GM12872 (cell line): ENCODE measurements around the gene TMBIM1.

Source experiments
- TF ChIP-seq, protein P1 (sequence below): IDR thresholded peaks from 3 replicates; pipeline ENCODE4 v1.5.1; 2011; ENCODE audit warnings: low read depth, mild to moderate bottlenecking, low read length, moderate library complexity; ENCODE audit not compliant: insufficient read depth

Gene TMBIM1

DNA sequence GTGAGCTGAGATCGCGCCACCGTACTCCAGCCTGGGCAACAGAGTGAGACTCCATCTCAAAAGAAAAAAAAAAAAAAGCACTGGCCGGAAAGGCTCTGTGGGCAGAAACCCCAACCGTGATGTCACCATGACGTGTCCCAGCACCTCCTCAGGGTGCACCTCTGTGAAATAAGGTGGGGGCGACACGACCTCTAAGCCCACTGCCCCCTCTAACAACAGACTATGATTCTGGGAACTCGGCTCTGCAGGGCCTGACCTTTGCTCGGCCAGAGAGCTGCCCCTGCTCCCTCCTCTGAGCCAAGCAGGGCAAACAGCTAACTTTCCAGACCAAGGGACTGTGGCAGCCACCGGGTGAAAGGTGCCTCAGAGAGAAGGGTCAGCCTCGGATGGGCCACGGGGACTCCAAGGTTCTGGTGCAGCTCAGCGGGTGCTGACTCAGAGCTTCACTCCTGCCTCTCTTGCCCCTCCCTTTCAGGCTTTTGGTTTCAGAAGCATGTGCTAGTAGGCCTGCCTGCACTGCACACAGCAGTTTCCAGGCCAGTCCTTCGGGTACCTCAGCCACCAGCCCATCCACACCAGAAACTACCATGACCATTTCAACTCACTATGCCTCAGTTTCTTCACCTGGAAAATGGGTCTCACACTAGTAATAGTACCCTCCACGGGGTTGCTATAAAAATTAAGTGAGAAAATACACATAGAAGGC is 8.0 kb downstream of the TMBIM1 start:
- TF ChIP-seq, protein P1, sequence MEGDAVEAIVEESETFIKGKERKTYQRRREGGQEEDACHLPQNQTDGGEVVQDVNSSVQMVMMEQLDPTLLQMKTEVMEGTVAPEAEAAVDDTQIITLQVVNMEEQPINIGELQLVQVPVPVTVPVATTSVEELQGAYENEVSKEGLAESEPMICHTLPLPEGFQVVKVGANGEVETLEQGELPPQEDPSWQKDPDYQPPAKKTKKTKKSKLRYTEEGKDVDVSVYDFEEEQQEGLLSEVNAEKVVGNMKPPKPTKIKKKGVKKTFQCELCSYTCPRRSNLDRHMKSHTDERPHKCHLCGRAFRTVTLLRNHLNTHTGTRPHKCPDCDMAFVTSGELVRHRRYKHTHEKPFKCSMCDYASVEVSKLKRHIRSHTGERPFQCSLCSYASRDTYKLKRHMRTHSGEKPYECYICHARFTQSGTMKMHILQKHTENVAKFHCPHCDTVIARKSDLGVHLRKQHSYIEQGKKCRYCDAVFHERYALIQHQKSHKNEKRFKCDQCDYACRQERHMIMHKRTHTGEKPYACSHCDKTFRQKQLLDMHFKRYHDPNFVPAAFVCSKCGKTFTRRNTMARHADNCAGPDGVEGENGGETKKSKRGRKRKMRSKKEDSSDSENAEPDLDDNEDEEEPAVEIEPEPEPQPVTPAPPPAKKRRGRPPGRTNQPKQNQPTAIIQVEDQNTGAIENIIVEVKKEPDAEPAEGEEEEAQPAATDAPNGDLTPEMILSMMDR: no peak

DNA sequence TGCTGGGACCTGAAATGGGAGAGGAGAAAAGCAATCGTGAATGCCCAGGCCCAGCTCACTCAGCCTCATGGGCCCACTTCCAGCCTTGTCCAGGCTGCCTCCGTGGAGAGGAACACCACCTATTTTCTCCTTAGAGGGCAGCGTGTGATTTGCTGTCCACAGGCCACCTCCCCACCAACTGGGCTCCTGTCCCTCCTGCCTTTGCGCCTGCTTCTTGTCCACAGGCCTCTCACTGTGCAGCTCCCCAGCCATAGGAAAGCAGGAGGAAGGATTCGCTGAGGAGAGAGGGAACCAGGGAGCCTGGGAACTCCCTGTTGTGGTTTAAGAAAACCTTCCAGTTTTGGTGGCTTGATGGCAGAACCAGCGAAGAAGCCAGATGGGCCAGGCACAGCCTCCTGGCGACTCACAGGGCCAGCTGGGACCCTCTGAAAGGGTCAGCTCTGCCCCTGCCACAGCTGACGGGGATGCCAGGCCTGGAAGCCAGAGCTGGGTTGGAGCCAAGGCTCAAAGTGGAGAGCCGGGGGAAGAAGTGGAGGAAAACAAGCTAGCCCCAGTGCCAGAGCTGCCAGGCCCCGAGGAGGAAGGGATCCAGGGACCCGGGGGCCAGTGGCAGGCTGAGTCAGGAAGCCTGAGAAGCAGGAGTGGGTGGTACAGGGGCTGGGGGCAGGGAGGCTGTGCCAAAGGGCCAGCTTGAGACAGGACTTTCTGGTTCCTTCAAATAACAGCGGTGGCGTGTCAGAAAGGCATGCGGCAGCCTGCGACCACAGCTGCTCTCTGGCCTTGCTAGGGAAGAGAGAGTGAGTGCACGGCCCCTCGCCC is 9.9 kb downstream of the TMBIM1 start:
- TF ChIP-seq, protein P1: no peak

DNA sequence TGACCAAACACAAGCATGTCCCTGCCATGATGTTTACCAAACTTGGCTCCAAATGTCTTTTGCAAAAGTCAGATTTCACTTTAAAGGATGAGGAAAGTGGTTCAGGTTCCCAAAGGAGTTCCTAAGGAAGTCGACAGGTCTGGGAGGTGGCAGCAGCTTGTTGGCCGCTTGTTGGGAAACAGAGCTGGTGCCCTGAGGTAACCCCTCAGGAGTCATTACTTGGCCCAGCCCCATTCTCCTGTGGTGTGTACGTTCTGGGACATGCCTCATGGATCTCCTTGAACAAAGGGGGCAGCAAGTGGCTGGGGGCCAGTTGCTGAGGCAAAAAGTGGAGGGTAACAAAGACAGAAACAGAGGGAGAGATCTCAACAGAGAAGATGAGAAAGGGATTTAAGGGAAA is 10.9 kb downstream of the TMBIM1 start:
- TF ChIP-seq, protein P1: no peak

DNA sequence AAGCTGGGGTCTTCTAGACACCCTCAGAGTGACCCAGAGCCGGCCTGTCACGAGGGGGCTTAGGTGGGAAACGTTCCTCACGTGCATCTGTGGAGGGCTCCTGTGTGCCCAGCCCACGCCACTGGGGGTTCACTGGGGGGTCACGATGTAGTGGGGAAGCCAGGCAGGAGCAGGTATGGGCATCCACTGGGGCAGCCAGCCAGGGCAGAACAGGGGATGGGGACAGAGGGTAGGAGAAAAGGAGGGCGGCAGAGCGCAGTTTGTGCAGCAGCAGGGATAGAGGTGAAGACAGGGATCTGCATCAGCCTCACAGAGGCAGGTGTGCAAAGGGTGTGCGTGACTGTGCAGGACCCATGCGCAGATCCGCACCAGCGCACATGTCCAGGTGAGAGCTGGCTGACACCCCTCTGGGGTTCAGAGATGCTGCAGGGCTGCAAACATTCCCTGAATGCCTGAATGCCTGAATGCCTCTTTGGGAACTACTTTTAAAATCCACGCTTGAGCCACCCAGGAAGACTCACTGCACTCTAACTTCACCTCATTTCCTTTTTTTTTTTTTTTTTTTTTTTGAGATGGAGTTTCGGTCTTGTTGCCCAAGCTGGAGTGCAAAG is 11.9 kb downstream of the TMBIM1 start:
- TF ChIP-seq, protein P1: no peak

DNA sequence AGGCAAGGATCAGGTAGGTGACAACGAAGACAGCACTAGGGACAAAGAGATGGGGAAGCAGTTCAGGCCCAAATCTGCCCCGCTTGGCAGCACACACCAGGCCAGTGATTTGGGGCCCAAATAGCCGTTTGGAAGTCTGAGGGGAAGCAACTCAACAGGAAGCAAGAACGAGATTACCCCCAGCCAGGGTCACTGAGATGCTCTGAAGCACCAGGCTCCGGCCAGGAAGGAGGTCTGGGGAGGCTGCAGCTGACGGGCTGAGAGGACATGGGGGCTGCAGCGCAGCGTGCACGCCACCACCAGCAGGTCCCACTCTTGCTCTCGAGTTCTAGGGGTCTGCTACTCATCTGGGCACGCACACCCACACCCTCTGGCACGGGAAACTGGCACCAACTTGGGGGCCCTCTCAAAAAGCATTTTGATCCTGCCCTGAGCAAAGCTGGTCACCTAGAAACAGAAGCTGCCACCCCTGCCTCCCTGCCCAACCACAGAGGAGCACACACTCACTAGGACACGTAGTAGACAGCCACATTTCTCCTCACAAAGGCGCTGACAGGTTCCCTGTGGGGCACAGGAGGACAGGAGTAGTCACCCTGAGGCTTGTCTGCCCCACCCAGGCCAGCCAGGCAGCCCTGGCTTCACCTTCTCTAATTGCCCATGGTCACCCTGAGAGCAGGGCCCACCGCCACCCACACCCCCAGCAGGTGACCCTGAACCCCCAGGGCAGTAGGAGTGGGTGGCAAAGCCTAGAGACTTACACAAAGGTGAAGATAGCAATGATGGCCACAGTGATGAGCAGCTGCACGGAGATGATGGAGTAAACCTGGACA is 13.6 kb downstream of the TMBIM1 start:
- TF ChIP-seq, protein P1: no peak

DNA sequence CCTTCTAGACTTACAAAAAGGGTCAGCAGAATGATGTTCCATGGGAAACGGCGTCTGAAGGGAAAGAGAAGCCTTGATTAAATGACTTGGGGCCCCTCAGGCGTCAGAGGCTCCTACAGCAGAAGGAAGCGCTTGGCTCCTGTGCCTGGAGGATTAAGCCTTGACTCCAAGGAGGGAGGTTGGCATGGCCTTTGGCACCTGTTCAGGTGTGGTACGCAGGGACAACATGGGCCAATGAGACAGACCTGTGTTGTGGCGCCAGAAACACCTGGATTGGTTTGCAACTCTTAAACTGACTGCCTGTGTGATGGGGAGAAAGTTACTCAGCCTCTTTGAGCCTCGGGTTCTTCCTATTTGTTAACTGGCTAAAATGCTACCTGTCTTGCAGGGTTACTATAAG is 14.4 kb downstream of the TMBIM1 start:
- TF ChIP-seq, protein P1: no peak
